Measurements from ENCODE around the gene HIRA. TPM values are rescaled to one million over a fixed set of nuclear protein-coding genes. Genes with fewer than 3 reads are reported as not detected.

The HIRA gene
- total and polyA plus RNA-seq, 9 of the 15 experiments (the other 6 are each of a cell fraction or from before 2014, with no cell fraction given): 0.96 to 132 (median 58.4) TPM

DNA sequence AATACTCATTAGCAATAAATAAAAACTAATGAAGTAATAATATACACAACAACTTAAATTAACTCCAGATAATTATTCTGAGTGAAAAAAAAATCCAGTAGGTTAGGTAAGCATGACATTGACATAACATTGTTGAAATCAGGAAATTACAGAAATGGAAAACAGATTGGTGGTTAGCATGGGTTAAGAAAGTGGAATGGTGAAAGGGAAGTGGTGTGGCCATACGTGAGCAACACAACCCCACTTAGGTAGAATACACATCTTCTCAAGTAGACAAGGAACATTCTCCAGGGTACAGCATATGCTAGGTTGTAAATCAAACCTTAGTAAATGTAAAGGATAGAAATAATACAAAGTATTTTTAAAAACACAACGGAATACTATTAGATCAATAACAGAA, 109.8 kb downstream of the HIRA start:
- CTCF ChIA-PET (ENCODE audit: low intra/inter-chr PET ratio): no interaction called here
- Histone ChIP-seq H2AFZ (ENCODE audit: low read depth, low read length) (no peak overlapping the region), H4K20me1 (replicated peaks; ENCODE audit: control insufficient read depth, insufficient read depth, low read length) (no peaks in the 10 kb centered on the region), H3K27me3 (ENCODE audit: control insufficient read depth in 2 of 2, insufficient read depth in 2 of 2, low read length in 2 of 2) (peaks cover 0 to 12% of the 10 kb centered on the region in 2 experiments; a peak in 2 of 5 replicates), H3K9me1 (ENCODE audit: control insufficient read depth, insufficient read depth, low read length) (no peaks in the 10 kb centered on the region), H3K4me3 (no peak overlapping the region), H3K9me3 (replicated peaks; ENCODE audit: control insufficient read depth, insufficient read depth, low read depth, low read length) (peaks cover 16% of the 10 kb centered on the region), H3K79me2 (ENCODE audit: control insufficient read depth, insufficient read depth, low read length) (no peaks in the 10 kb centered on the region), H3K36me3 (ENCODE audit: control insufficient read depth, insufficient read depth, low read length) (no peaks in the 10 kb centered on the region), H3K4me2 (ENCODE audit: insufficient read depth, low read length) (no peak overlapping the region), H3K27ac (ENCODE audit: extremely low read depth, low read depth, low read length) (no peak overlapping the region), H3K4me1 (replicated peaks in 1 of 2; ENCODE audit: control insufficient read depth in 2 of 2, insufficient read depth in 2 of 2, low read length in 2 of 2) (no peaks in the 10 kb centered on the region), H3K9ac (ENCODE audit: insufficient read depth in 1 of 2, low read depth in 2 of 2, low read length in 2 of 2) (no peak overlapping the region)
- BruUV-seq (replicated peaks): no TSS peak
- intact Hi-C loops (cut with micrococcal nuclease): no loop called here
- no peak for ATAC-seq
- peak in 1 of 4 experiments; percentile 15 for DNase-seq (ENCODE audit: extremely low read depth in 1 of 4, low spot score in 3 of 4)
- 2% methylated on average over 2 of the region's 2 CpGs for WGBS (ENCODE audit: insufficient coverage, low coverage, missing lambda C conversion rate)
- in situ Hi-C loops (cut with MboI): no loop called here
- POLR2A ChIA-PET: no interaction called here
- TF ChIP-seq MCM3 (IDR thresholded peaks at IDR 0.05): no peak
- TF ChIP-seq ZFP30 (CRISPR knock-in tag; IDR thresholded peaks at IDR 0.05; ENCODE audit: borderline replicate concordance): no peak
- TF ChIP-seq CBX5 (IDR thresholded peaks at IDR 0.05; ENCODE audit: borderline replicate concordance, low read depth): no peak
- TF ChIP-seq ZNF316 (IDR thresholded peaks at IDR 0.05): no peak
- no peak for TF ChIP-seq E2F3 (CRISPR knock-in tag; IDR thresholded peaks at IDR 0.05)
- TF ChIP-seq SIN3A (IDR thresholded peaks at IDR 0.05; ENCODE audit: borderline replicate concordance in 2 of 2, control insufficient read depth in 1 of 2, low read depth in 2 of 2, low read length in 2 of 2): no peak
- TF ChIP-seq ASH1L (IDR thresholded peaks at IDR 0.05; ENCODE audit: borderline replicate concordance, low read depth, partially characterized antibody): no peak
- TF ChIP-seq, protein P1, sequence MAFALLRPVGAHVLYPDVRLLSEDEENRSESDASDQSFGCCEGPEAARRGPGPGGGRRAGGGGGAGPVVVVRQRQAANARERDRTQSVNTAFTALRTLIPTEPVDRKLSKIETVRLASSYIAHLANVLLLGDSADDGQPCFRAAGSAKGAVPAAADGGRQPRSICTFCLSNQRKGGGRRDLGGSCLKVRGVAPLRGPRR (CRISPR knock-in tag; IDR thresholded peaks at IDR 0.05): no peak
- TF ChIP-seq CBFB (CRISPR knock-in tag; IDR thresholded peaks at IDR 0.05): no peak
- TF ChIP-seq RNF2 (IDR thresholded peaks at IDR 0.05): no peak
- TF ChIP-seq, protein P2, sequence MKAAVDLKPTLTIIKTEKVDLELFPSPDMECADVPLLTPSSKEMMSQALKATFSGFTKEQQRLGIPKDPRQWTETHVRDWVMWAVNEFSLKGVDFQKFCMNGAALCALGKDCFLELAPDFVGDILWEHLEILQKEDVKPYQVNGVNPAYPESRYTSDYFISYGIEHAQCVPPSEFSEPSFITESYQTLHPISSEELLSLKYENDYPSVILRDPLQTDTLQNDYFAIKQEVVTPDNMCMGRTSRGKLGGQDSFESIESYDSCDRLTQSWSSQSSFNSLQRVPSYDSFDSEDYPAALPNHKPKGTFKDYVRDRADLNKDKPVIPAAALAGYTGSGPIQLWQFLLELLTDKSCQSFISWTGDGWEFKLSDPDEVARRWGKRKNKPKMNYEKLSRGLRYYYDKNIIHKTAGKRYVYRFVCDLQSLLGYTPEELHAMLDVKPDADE (conservative IDR thresholded peaks at IDR 0.05; ENCODE audit: control insufficient read depth, low read depth, low read length): no peak
- TF ChIP-seq PRMT5 (CRISPR knock-in tag; IDR thresholded peaks at IDR 0.05): no peak
- TF ChIP-seq, protein P3, sequence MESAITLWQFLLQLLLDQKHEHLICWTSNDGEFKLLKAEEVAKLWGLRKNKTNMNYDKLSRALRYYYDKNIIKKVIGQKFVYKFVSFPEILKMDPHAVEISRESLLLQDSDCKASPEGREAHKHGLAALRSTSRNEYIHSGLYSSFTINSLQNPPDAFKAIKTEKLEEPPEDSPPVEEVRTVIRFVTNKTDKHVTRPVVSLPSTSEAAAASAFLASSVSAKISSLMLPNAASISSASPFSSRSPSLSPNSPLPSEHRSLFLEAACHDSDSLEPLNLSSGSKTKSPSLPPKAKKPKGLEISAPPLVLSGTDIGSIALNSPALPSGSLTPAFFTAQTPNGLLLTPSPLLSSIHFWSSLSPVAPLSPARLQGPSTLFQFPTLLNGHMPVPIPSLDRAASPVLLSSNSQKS (CRISPR knock-in tag; IDR thresholded peaks at IDR 0.05): no peak
- no peak for TF ChIP-seq ZNF124 (CRISPR knock-in tag; IDR thresholded peaks at IDR 0.05)
- no peak for TF ChIP-seq TEAD1 (CRISPR knock-in tag; IDR thresholded peaks at IDR 0.05)
- no peak for TF ChIP-seq ETS2 (tag; IDR thresholded peaks at IDR 0.05; ENCODE audit: borderline replicate concordance, poor library complexity, severe bottlenecking)
- TF ChIP-seq NR0B1 (IDR thresholded peaks at IDR 0.05; ENCODE audit: partially characterized antibody): no peak
- TF ChIP-seq CBX8 (IDR thresholded peaks at IDR 0.05; ENCODE audit: borderline replicate concordance, extremely low read depth, low read depth, low read length, poor library complexity, severe bottlenecking): no peak
- FAIRE-seq: no peak
